ENCODE data around the gene TANK. TPM values are rescaled to one million over a fixed set of nuclear protein-coding genes. Genes with fewer than 3 reads are reported as not detected.
"Not testable (repeated sequence)": the region's sequence is repeated elsewhere in the genome, so short reads cannot be mapped to it uniquely, and the experiment has no call there.

TANK gene
- total RNA-seq, 1 donor from 2014 or later: 114 TPM

DNA sequence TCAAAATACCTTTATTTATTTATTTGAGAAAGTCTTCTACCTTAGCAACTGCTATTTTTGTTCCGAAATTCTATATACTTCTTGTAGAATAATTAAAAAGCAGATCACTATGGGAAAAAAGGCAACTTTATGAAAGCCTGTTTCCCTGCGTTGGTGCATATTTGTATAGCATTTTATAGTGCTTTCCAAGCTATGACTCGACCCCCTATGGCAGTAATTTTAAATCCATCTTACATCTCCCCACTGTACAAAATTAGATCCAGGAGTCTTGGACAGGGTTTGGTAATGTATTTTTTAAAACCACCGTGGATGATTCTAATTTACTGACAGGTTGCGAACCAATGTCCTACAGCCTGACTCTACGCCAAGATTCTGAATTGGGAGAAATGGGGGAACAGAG, 10.1 kb downstream of the TANK start:
- DNase-seq: no peak

DNA sequence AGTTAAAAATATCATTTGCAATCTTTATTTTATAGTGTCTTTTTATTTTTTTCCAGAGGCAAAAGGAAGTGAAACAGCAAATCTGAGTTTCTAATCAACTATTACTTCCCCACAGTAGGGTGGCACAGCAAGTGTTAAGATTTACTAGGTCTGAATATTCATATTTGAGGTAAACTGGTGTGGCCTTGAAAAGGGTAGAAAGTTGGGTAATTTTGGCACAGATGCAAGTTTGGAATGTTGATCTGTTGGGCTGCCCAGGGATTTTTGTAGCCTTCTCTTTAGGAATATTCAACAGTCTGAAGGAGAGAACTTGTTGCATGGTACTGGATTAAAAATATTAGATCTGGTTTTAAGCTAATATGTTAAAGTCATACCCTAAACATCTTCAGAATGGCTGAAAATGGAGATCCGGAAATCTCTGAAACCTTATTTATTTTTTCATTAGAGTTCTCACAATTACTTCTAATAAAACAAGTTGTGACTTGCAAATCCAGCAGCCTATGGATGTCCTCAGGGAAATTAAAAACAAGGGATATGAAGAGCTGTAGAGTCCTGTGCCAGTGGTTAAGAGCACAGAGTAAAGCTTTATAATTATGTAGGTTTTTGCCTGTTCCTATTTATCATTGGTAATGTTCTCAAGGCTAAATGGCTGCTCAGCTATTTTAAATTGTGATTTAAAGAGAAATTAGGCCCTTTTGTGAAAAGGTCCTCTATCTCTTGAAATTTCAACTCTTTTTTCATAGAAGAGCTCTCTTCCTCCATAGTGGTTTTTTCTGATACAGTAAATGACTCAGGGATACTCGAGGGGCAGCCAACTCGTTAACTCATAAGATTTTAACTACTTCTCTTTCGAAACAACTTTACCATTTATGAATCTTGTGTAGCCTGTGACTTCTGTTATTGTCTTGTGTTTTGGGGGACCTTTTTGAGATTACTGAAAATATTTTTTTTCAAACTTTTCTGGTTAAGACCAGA, 11.0 kb downstream of the TANK start:
- no peak for DNase-seq

DNA sequence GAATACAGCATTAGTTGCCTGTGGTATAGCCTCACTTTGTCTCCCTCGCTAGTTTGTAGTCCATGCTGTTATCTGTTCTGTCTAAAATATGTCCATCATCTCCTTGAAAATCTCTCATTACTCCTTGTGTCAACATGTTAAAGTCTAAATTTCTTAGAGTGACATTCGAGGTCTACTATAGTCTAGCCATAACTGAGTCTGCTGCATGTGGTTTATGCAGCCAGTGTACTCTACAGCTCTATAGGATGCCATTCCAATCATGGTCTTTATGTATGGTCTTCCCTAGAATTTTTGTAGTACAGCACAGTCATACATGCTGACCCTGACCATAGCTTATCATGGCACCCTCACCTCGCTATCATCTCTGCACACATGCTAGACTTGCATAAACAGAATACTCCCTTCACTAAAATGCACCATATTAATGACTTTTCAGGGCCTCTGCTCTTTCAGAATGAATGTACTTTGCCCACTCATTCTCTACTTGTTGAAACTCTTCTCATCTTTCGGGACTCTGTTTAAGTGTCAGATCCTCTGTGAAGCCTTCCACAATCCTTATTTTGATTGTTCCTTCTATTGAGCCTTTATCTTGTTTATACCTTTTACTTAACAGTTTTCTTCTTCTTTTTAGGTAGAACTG, 12.8 kb downstream of the TANK start:
- DNase-seq: no peak

DNA sequence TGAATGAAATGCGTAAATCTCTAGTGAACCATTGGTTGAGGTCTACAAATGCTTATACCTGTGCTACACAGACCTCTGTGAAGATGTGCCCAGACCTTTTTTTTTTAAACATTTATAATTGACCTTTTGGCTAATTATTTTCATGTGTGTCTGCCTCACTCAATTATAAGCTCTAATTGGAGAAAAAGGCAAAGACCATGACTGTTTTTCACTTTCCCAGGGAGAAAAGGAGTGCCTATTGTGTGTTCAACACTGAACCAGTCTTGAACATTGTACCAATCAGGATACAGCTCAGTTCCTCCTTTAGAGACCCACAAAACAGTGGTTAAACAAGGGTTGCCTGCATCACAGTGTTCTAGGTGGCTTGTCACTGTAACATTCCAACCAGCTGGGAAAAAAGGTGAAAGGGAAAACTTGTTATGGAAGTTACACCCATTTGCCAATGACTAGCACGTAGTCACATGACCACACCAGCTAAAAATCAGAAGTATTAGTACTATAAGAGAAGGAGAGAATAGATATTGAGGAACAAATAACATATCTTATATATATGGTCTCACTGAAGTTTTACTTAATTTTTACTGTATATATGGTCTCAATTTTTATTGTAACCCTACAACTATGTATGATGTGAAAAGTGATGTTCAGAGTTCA, 13.4 kb downstream of the TANK start:
- DNase-seq: no peak

DNA sequence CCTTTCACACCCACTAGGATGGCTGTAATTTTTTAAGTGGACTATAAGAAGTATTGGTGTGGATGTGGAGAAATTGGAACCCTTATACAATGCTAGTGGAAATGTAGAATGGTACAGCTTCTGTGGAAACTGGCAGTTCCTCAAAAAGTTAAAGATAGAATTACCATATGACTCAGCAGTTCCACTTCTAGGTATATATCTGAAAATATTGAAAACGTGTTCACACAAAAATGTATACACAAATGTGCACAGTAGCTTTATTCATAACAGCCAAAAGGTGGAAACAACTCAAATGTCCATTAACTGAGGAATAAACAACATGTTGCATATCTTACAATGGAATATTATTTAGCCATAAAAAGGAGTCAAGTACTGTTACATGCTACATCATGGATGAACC, 17.7 kb downstream of the TANK start:
- DNase-seq: no peak

DNA sequence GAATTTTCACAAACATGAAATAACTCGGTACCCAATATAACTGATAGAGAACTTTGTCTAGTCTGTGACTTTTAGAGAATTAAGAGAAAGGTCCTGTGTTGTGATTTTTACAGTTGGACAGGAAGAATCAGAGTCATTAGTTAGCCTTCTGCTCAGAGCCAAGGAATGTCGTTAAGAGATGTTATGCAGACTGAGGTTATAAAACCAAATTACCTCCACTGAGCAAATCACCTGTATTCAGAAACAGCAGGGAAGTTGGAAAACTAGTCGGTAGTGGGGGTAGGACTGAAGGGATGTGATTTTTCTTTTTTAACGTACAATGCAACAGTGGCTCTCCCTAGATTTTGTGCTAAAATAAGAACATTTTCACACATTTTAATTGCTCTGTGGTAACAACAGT, 18.5 kb downstream of the TANK start:
- DNase-seq: peak; percentile 41

DNA sequence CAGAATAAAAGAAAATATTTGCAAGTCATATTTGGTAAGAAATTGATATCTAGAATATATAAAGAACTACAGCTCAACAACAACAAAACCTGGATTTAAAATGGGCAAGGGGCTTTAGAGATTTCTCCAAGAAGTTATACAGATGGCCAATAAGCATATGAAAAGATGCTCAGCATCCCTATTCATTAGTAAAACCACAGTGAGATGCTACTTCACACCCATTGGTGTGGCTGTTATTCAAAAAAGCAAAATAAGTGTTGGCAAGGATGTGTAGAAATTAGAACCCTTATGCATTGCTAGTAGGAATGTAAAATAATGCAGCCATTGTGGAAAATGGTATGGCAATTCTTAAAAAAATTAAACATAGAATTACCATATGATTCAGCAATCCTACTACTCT, 29.8 kb downstream of the TANK start:
- no peak for DNase-seq

DNA sequence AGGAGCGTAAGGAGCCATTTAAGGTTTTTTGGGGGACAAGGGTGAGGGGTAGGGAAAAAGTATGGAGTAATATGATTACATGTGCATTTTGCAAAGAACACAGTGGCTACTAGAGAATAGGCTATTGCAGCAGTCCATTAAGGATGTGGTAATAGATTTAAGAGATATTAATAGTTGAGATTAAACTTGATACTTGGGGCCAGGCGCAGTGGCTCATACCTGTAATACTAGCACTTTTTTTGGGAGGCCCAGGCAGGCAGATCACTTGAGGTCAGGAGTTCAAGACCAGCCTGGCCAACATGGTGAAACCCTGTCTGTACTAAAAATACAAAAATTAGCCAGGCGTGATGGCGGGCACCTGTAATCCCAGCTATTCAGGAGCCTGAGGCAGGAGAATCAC, 35.4 kb downstream of the TANK start:
- DNase-seq: not testable (repeated sequence)

DNA sequence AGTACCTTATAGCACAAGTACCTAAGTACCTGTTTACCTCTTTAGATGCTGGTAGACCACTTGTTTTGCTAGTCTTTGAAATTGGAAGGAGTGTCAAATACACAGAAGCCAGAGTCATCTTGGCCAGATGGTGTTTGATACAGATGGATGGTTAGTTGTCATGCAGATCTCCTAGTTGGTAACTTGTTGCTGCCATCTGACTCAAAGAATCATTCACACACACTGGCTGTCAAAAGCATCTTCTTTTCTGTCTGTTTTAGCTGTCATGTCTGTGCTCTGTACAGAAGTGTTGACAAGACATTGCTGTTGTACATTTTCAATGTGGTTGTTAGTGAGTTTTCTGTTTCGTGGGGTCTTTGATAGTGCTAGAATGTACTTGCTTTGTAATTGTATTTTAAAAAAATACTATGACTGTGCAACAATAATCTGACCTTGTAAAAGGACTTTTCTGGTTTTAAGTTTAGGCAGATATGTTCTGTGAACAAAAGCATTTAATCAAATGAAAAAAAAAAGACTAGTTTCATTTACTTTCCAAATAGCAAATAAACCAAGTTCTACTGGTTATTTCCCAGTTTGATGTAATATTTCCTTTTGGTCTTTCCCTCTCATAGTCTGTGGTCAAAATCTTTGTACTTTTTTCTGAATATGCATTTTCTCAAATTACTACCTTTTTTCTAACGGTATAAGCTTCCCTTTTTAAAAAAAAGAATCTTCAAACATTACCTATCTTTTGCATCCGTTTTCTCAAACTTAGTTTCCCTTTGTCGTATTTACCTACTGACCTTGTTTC, 39.9 kb downstream of the TANK start:
- DNase-seq: no peak

DNA sequence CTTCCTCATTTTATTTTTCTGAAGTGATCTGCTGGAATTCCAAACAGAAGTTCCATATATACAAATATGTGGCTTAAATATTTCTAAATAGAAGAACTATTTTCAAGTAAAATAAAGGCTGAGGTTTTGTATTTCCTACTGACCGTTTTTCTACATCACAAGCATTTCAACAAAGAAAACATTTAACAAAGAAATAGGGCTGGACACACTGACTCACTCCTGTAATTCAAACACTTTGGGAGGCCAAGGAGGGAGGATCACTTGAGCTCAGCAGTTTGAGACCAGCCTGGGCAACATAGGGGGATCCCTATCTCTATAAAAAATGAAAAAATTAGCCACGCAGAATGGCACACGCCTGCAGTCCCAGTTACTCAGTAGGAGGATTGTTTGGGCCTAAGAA, 44.6 kb downstream of the TANK start:
- no peak for DNase-seq

DNA sequence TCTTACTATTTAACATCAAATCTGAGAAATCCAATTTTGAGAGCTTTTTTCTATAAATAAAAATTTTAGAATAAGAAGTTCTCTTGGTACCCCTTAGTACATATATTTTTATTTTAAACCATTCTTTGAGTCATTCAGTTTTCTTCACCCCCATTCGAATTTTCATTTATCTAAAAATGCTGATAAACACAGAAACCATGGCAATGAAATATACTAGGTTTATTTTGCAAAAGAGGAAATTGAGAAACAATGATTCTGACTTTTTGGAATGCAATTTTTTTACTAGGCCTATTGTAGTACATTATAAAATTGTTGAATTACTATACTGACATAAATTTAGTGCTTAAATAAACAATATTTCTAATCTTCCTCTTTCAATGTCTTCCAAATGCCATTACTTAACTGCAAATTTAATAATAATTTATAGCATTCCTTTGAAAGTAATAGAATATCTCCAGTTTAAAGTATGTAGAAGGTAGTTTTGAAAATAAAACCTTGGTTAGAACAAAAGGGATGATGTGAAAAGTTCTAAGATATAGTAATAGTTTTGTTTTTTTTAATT, 46.3 kb downstream of the TANK start:
- peak; percentile 59 for DNase-seq

DNA sequence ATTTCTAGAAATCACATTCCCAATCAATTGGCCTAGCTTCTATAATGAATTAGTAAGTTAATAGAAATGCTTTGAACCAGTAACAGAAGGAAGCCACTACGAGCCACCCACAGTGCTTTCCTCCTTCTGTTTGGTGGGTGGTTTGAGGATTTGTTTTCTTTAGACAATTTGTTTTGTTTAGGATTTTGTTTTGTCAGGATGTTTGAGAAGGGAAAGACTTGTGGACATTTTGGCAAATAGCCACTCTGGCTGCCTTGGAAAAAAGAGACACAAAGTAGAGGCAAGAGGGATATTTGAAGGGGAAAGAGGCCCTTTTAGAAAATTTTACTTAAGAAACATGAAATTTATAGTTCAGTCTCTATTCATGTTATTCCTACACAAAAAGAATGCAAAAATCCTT, 47.7 kb downstream of the TANK start:
- peak; percentile 54 for DNase-seq

DNA sequence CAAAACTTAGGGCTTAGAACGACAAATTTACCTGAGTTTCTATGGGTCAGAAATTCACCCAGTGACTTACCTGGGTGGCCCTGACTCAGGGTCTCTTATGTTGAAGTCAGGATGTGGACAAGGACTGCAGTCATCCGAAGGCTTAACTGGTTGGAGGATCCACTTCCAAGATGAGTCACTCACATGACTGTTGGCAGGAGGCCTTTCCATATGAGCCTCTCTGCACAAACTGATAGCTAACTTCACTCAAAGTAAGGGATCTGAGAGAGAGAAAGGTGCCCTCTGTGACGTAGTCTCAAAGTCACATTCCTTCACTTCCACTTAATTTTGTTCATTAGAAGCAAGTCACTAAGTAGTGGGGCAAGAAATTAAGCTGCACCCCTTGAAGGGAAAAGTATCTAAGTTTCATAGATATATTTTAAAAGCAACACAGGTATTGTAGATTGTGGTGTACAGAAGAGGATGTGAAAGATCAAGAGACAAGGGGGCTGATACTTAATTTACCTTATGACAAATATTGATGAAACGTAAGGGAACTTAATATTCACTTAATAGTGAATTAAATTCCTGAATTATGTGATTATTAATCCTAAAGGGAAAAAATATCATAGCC, 48.4 kb downstream of the TANK start:
- peak; percentile 75 for DNase-seq

DNA sequence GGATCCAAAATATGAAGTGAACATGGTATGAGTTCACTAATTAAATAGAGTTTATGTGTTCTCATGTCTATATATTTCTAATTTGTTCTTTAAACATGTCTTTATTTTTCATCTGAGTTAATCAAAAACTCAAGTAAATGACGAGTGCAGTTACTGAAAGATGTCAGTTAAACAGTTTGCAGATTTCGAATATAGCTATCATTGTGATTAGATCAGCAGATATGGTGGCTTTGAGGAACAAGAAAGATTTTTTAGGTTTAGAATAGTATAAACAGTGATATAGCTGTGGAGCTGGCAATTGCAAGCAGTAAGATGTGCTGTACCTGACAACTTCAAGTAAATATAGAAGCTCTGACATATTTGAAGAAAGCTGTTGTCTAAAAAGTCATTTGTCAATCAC, 49.7 kb downstream of the TANK start:
- no peak for DNase-seq

DNA sequence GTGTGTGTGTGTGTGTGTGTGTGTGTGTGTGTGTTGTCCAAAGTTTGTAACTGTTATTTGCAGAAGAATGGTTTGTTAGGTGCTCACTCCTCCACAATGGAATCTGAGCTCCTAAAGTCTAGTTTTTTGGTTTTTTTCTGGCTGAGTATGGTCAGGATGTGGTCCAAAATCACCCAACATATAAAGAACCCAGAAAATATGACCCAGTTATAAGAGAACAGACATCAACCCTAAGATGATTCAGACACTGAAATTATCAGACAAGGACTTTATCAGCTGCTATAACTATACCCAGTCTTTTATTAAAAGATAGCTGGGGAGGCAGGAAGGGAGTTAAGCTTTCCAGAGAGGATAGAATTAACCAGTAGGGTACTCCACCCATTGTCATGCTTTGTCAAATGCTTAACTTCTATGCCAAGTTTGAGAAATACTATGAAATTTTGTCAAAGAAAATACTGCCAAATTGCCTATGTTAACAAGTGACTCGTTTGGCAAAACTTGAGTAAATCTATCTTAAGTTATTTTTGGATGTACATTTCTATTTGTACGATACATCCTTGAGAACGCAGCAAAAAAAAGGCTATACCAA, 57.5 kb downstream of the TANK start:
- no peak for DNase-seq

DNA sequence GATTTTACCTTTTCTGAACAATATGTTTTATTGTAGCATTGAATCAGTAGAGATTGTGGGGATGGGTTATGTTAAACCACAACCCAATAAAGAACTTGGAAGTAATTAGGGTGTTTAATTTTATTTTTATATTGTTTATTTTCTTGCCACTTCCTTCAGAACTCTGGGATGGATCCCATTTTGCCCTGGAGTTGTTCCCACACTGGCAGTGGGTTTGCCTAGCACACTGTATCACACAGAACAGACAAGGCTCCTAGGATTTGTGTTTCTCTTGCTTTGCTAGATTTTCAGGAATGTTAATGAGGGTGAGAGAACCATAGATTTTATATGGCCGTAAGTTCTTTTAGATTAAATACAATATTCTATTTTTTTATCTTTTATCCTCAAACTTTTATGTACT, 59.0 kb downstream of the TANK start:
- no peak for DNase-seq

DNA sequence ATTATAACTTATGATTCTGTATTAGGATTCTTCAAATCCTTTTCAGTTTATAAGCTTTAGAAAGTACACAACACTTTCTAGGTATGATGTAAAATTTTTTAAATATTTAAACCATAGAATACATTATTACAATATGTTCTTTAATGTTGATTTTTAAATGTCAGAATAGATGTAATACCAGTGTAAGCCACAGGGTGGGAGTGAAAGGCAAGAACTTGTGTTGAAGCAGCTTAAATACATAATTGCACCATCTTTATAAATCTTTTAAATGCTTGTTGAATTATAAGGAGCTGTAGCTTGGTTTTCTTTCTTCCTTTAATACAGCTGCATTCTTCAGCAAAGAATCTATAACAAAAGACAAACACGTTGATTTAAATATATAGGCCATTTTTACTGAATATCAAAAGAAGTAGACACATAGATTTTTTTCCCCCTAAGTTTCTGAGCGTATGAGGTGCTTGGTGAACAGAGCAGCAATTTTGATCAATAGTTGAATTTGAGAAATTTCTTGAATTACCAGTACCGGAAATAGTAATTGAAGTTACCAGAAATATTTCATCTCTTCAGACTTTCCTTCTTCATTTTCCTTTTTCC, 63.0 kb downstream of the TANK start:
- DNase-seq: peak; percentile 76

DNA sequence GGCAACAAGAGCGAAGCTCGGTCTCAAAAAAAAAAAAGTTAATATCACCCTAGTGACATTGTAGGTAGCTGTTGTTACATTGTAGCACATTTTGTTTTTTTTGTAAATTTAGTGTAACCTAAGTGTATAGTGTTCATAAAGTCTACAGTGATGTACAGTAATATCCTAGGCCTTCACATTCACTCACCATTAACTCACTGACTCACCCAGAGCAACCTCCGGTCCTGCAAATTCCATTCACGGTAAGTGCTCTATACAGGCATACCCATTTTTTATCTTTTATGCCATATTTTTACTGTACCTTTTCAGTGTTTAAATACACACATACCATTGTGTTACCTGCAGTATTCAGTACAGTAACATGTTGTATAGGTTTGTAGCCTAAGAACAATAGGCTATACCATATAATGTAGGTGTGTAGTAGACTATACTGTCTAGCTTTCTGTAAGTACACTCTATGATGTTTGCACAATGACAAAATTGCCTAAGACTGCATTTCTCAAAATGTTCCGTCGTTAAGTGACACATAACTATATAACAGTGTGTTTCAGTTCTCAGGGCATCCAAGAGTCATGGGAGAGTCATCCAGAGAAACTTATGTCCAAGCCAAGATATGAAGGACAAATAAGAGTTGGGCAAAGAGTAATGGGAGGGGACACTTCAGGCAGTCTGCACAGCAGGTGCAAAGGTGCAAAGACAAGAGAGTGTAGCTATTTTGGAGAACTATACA, 68.4 kb downstream of the TANK start:
- no peak for DNase-seq

DNA sequence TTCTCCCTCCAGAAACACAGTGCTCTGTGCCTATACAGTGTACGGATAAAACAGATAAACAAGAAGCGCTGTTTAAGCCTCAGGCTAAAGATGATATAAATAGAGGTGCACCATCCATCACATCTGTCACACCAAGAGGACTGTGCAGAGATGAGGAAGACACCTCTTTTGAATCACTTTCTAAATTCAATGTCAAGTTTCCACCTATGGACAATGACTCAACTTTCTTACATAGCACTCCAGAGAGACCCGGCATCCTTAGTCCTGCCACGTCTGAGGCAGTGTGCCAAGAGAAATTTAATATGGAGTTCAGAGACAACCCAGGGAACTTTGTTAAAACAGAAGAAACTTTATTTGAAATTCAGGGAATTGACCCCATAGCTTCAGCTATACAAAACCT, 70.7 kb downstream of the TANK start:
- no peak for DNase-seq

DNA sequence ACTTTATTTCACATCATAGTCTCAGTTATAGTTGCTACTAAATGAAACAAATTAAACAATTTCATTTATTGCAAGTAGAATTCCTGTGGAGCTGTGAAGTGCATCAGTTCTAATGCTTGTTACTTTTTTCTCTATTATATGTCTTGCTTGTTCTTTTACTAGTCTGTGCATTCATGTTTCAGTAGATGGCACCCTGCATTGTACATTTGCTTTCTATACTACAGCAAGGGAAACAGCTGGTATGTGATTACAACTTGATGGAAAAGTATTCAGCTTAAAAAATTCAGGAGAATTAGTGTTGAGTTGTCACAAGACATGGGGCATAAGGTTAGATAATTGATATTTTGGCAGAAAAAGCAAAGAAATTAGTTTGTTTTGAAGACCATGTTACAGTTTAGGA, 72.3 kb downstream of the TANK start:
- no peak for DNase-seq

All from dermis blood vessel endothelial cell (primary cell).